ENCODE results near the gene IFIT1B.

- no peak for TF ChIP-seq CBX3 (IDR thresholded peaks at IDR 0.05; ENCODE audit: borderline replicate concordance in 1 of 2, low read length in 2 of 2)
- no peak for TF ChIP-seq ZNF511 (CRISPR knock-in tag; IDR thresholded peaks at IDR 0.05)
- no peak for TF ChIP-seq ZBTB11 (CRISPR knock-in tag; IDR thresholded peaks at IDR 0.05)
- no peak for TF ChIP-seq EP300 (IDR thresholded peaks at IDR 0.05; ENCODE audit: low read length)
- no peak for TF ChIP-seq MAFG (tag; conservative IDR thresholded peaks at IDR 0.05)
- no peak for TF ChIP-seq YY1 (IDR thresholded peaks at IDR 0.05; ENCODE audit: borderline replicate concordance in 1 of 3, control insufficient read depth in 1 of 3, extremely low read depth in 1 of 3, insufficient read depth in 3 of 3, insufficient read length in 1 of 3, insufficient replicate concordance in 2 of 3, low read depth in 1 of 3, low read length in 2 of 3)
- TF ChIP-seq CHD4 (IDR thresholded peaks at IDR 0.05; ENCODE audit: insufficient read depth, insufficient replicate concordance, low read depth, low read length, poor library complexity, severe bottlenecking): no peak
- TF ChIP-seq ZNF282 (CRISPR knock-in tag; IDR thresholded peaks at IDR 0.05): no peak
- no peak for TF ChIP-seq SAFB2 (IDR thresholded peaks at IDR 0.05; ENCODE audit: borderline replicate concordance, low read depth, low read length, severe bottlenecking)
- TF ChIP-seq ZNF253 (CRISPR knock-in tag; conservative IDR thresholded peaks at IDR 0.05): no peak
- no peak for TF ChIP-seq CTCF (IDR thresholded peaks at IDR 0.05 in 2 of 3, conservative IDR thresholded peaks at IDR 0.05 in 1 of 3; ENCODE audit: insufficient read depth in 2 of 3, low read depth in 1 of 3, low read length in 3 of 3)
- no peak for TF ChIP-seq ZNF124 (CRISPR knock-in tag; IDR thresholded peaks at IDR 0.05)
Measured at GRCh38 chr10:89329151-89329550, 48.7 kb upstream of the IFIT1B start.

Data from K562 (cell line).